HG02623 (cell line): ENCODE measurements around the gene LILRB4.
"Not testable (repeated sequence)": the region's sequence is repeated elsewhere in the genome, so short reads cannot be mapped to it uniquely, and the experiment has no call there.

Source experiments
- ATAC-seq: cut with Tn5 transposase; IDR thresholded peaks from one replicate; pipeline ENCODE4 v1.9.1; 2021; ENCODE audit warnings: moderate library complexity; ENCODE audit not compliant: unreplicated experiment

LILRB4 gene

GRCh38 chr19:54691582-54692297 lies 29.0 kb downstream of the LILRB4 start:
- no peak for ATAC-seq

- no peak for ATAC-seq
Measured at GRCh38 chr19:54692298-54692615, 29.5 kb downstream of the LILRB4 start.

GRCh38 chr19:54694648-54695047 lies 31.9 kb downstream of the LILRB4 start:
- ATAC-seq, result no peak

- ATAC-seq, result no peak
Measured at GRCh38 chr19:54696117-54696548, 33.3 kb downstream of the LILRB4 start.

GRCh38 chr19:54696766-54697165 lies 34.0 kb downstream of the LILRB4 start:
- no peak for ATAC-seq

GRCh38 chr19:54697716-54698115 lies 34.9 kb downstream of the LILRB4 start:
- ATAC-seq, result not testable (repeated sequence)

GRCh38 chr19:54704928-54705327 lies 42.1 kb downstream of the LILRB4 start:
- no peak for ATAC-seq

GRCh38 chr19:54707962-54708361 lies 45.2 kb downstream of the LILRB4 start:
- ATAC-seq, result no peak

- ATAC-seq, result no peak
Measured at GRCh38 chr19:54708781-54709180, 46.0 kb downstream of the LILRB4 start.

- no peak for ATAC-seq
Measured at GRCh38 chr19:54709212-54709948, 46.6 kb downstream of the LILRB4 start.

GRCh38 chr19:54709956-54710355 lies 47.2 kb downstream of the LILRB4 start:
- ATAC-seq, result not testable (repeated sequence)
